ENCODE measurements around the gene ANKK1. TPM values are rescaled to one million over a fixed set of nuclear protein-coding genes. Genes with fewer than 3 reads are reported as not detected.

Gene ANKK1
- total and polyA plus RNA-seq, 2 donors (not counting 1 experiment from before 2014, with no cell fraction given): 0.89 to 5.3 TPM

DNA sequence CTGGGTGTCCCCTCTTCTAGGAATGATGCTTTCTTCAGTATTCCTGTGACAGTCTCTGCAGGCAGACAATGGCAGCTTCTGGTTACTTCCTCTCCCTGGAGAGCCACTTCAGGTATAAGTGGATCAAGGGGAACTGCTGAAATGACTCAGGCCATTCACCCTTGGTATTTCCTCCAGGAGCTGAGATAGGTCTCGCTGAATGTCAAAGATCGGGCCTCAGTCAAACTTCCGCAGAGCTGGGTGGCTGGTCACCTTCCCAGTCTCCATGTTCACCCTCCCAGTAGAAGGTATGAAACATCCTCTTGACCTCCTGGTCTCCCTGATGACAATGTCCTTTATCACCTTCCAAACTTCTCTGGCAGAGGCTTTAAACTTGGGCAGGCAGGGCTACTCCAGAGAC lies 1.8 kb upstream of the ANKK1 start:
- no peak overlapping the region for H3K4me3 ChIP-seq (ENCODE audit: control extremely low read depth in 1 of 5, extremely low read depth in 1 of 5, insufficient read depth in 1 of 5, low read depth in 2 of 5, low read length in 4 of 5)
- WGBS (ENCODE audit: insufficient coverage): 100% methylated on average over 3 of the region's 3 CpGs
- no peaks in the 10 kb centered on the region for H4K20me1 ChIP-seq (ENCODE audit: control insufficient read depth, insufficient read depth, low read length, poor library complexity, severe bottlenecking)
- no peak overlapping the region for H3K27ac ChIP-seq (ENCODE audit: low read length in 2 of 2)
- H3K4me1 ChIP-seq (ENCODE audit: control insufficient read depth in 2 of 2, insufficient read depth in 2 of 2, low read length in 2 of 2): peaks cover 0 to 9% of the 10 kb centered on the region in 2 donors
- no peaks in the 10 kb centered on the region for H3K4me1 Mint-ChIP-seq
- intact Hi-C loops (cut with micrococcal nuclease): no loop called here
- H3K27me3 Mint-ChIP-seq: peaks cover 4% of the 10 kb centered on the region
- no peak overlapping the region for H3K4me3 Mint-ChIP-seq
- peaks cover 0 to 28% (median 16%) of the 10 kb centered on the region in 4 experiments for H3K27me3 ChIP-seq (replicated peaks in 1 of 4; ENCODE audit: control extremely low read depth in 1 of 4, control insufficient read depth in 3 of 4, insufficient read depth in 4 of 4, low read length in 3 of 4)
- peaks cover 0 to 11% (median 0%) of the 10 kb centered on the region in 3 donors for H3K9me3 ChIP-seq (ENCODE audit: control extremely low read depth in 1 of 3, control insufficient read depth in 2 of 3, insufficient read depth in 1 of 3, low read length in 2 of 3)
- H3K4me2 ChIP-seq (replicated peaks; ENCODE audit: low read depth, low read length, poor library complexity, severe bottlenecking): no peak overlapping the region
- ATAC-seq (ENCODE audit: low read depth) (no peak), DNase-seq (no peak)
- no peaks in the 10 kb centered on the region for H3K36me3 ChIP-seq (replicated peaks in 1 of 2; ENCODE audit: control extremely low read depth in 1 of 2, control insufficient read depth in 1 of 2, extremely low read depth in 1 of 2, insufficient read depth in 2 of 2, low read length in 1 of 2)
- no peaks in the 10 kb centered on the region for H3K9me3 Mint-ChIP-seq (ENCODE audit: insufficient read depth)
- ChIA-PET CTCF (no interaction called here), POLR2A (no interaction called here)
- H3K79me2 ChIP-seq (ENCODE audit: control insufficient read depth, insufficient read depth, low read length): no peaks in the 10 kb centered on the region
- H3K27ac Mint-ChIP-seq: no peak overlapping the region
- TF ChIP-seq, protein P1, sequence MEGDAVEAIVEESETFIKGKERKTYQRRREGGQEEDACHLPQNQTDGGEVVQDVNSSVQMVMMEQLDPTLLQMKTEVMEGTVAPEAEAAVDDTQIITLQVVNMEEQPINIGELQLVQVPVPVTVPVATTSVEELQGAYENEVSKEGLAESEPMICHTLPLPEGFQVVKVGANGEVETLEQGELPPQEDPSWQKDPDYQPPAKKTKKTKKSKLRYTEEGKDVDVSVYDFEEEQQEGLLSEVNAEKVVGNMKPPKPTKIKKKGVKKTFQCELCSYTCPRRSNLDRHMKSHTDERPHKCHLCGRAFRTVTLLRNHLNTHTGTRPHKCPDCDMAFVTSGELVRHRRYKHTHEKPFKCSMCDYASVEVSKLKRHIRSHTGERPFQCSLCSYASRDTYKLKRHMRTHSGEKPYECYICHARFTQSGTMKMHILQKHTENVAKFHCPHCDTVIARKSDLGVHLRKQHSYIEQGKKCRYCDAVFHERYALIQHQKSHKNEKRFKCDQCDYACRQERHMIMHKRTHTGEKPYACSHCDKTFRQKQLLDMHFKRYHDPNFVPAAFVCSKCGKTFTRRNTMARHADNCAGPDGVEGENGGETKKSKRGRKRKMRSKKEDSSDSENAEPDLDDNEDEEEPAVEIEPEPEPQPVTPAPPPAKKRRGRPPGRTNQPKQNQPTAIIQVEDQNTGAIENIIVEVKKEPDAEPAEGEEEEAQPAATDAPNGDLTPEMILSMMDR (IDR thresholded peaks at IDR 0.05): no peak
- TF ChIP-seq EZH2 (IDR thresholded peaks at IDR 0.05; ENCODE audit: borderline replicate concordance, insufficient read depth, low read depth, low read length, poor library complexity, severe bottlenecking): no peak
- no peak overlapping the region for H3K9ac ChIP-seq (ENCODE audit: low read length)
- H2AFZ ChIP-seq (ENCODE audit: insufficient read depth, low read depth, low read length, poor library complexity, severe bottlenecking): no peak overlapping the region

DNA sequence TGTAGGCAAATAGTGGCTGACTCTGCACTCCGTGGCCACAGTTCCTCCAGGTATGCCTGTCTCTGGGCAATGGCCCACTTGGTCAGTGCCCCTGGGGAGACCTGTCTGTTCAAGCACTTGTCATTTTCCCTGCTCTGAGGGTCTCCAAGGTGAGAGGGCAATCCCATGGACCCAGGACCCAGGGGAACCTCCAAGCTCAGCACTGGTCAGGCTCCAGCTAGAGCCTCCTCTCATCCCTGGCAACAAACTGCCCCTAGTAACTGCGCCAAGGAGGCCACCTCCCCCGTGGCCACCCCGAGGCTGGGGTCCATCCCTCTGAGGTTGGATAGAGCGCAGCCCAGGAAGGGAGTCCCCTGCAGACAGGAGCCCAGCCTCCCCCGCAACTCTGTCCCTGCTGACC lies 713 bp upstream of the ANKK1 start:
- no peak overlapping the region for H3K27ac Mint-ChIP-seq
- no peak overlapping the region for H3K4me3 ChIP-seq (ENCODE audit: control extremely low read depth in 1 of 5, extremely low read depth in 1 of 5, insufficient read depth in 1 of 5, low read depth in 2 of 5, low read length in 4 of 5)
- ATAC-seq (ENCODE audit: low read depth): no peak
- no peak overlapping the region for H3K4me2 ChIP-seq (replicated peaks; ENCODE audit: low read depth, low read length, poor library complexity, severe bottlenecking)
- H3K9me3 Mint-ChIP-seq (ENCODE audit: insufficient read depth): no peaks in the 10 kb centered on the region
- H3K36me3 ChIP-seq (replicated peaks in 1 of 2; ENCODE audit: control extremely low read depth in 1 of 2, control insufficient read depth in 1 of 2, extremely low read depth in 1 of 2, insufficient read depth in 2 of 2, low read length in 1 of 2): no peaks in the 10 kb centered on the region
- no peak overlapping the region for H3K9ac ChIP-seq (ENCODE audit: low read length)
- CTCF ChIA-PET: no interaction called here
- DNase-seq: no peak
- peaks cover 4% of the 10 kb centered on the region for H3K27me3 Mint-ChIP-seq
- H3K27me3 ChIP-seq (replicated peaks in 1 of 4; ENCODE audit: control extremely low read depth in 1 of 4, control insufficient read depth in 3 of 4, insufficient read depth in 4 of 4, low read length in 3 of 4): peaks cover 0 to 28% (median 19%) of the 10 kb centered on the region in 4 experiments
- H4K20me1 ChIP-seq (ENCODE audit: control insufficient read depth, insufficient read depth, low read length, poor library complexity, severe bottlenecking): no peaks in the 10 kb centered on the region
- peaks cover 0 to 9% of the 10 kb centered on the region in 2 donors for H3K4me1 ChIP-seq (ENCODE audit: control insufficient read depth in 2 of 2, insufficient read depth in 2 of 2, low read length in 2 of 2)
- no peaks in the 10 kb centered on the region for H3K4me1 Mint-ChIP-seq
- intact Hi-C loops (cut with micrococcal nuclease): no loop called here
- H3K27ac ChIP-seq (ENCODE audit: low read length in 2 of 2): no peak overlapping the region
- POLR2A ChIA-PET: no interaction called here
- H3K79me2 ChIP-seq (ENCODE audit: control insufficient read depth, insufficient read depth, low read length): no peaks in the 10 kb centered on the region
- no peak overlapping the region for H3K4me3 Mint-ChIP-seq
- H3K9me3 ChIP-seq (ENCODE audit: control extremely low read depth in 1 of 3, control insufficient read depth in 2 of 3, insufficient read depth in 1 of 3, low read length in 2 of 3): peaks cover 0 to 11% (median 0%) of the 10 kb centered on the region in 3 donors
- TF ChIP-seq EZH2 (IDR thresholded peaks at IDR 0.05; ENCODE audit: borderline replicate concordance, insufficient read depth, low read depth, low read length, poor library complexity, severe bottlenecking): no peak
- TF ChIP-seq, protein P1 (IDR thresholded peaks at IDR 0.05): no peak
- no peak overlapping the region for H2AFZ ChIP-seq (ENCODE audit: insufficient read depth, low read depth, low read length, poor library complexity, severe bottlenecking)
- WGBS (ENCODE audit: insufficient coverage): 74% methylated on average over 6 of the region's 6 CpGs

All from B cell (primary cell).